WTC11 (cell line): ENCODE results near the gene KANK4. TPM values are rescaled to one million over a fixed set of nuclear protein-coding genes. Genes with fewer than 3 reads are reported as not detected.

ENCODE experiments used
- ATAC-seq: fragments of 200-7000 bp; cut with Tn5 transposase; 2 replicates; pipeline ENCODE4 v1.10.0; 2021; ENCODE audit warnings: mild to moderate bottlenecking, moderate library complexity
- CTCF ChIA-PET: fragments of 300-600 bp; sonication (Branson Sonifier 250); formaldehyde crosslinking; loops from one replicate; lab custom pipeline; 2021; ENCODE audit warnings: antibody characterized with exemption; lab: Charles Lee
- POLR2A ChIA-PET: fragments of 350-600 bp; sonication (Branson Sonifier 250); formaldehyde crosslinking; loops from one replicate; lab custom pipeline; 2021; ENCODE audit warnings: antibody characterized with exemption; lab: Charles Lee
- DNase-seq: peaks from one replicate; pipeline ENCODE4 v3.0.0; 2021; ENCODE audit warnings: low spot score
- H3K27ac Mint-ChIP-seq: 2 replicates; pipeline ENCODE4 v1.8.0; 2021; ENCODE audit warnings: mixed read lengths
- H3K27me3 Mint-ChIP-seq: 2 replicates; pipeline ENCODE4 v1.8.0; 2021; ENCODE audit warnings: low read depth, mild to moderate bottlenecking, moderate library complexity, mixed read lengths
- H3K36me3 Mint-ChIP-seq: 2 replicates; pipeline ENCODE4 v1.8.0; 2021; ENCODE audit warnings: mixed read lengths
- H3K4me1 Mint-ChIP-seq: 2 replicates; pipeline ENCODE4 v1.8.0; 2022; ENCODE audit warnings: mixed read lengths
- H3K4me3 Mint-ChIP-seq: 2 replicates; pipeline ENCODE4 v1.8.0; 2021; ENCODE audit warnings: mild to moderate bottlenecking, moderate library complexity, mixed read lengths
- H3K9me3 Mint-ChIP-seq: 2 replicates; pipeline ENCODE4 v1.8.0; 2021; ENCODE audit warnings: mixed read lengths
- ARID4B ChIP-seq: sonication (generic); formaldehyde crosslinking; IDR thresholded peaks from 2 replicates; pipeline ENCODE4 v1.8.0; 2023; ENCODE audit warnings: missing genetic modification reagents, mild to moderate bottlenecking, borderline replicate concordance
- E2F4 ChIP-seq: sonication (generic); formaldehyde crosslinking; IDR thresholded peaks from 2 replicates; pipeline ENCODE4 v1.8.1; 2022; ENCODE audit warnings: low read depth, mild to moderate bottlenecking, moderate library complexity, missing genetic modification reagents, borderline replicate concordance
- ETV6 ChIP-seq: sonication (generic); formaldehyde crosslinking; IDR thresholded peaks from 2 replicates; pipeline ENCODE4 v1.8.1; 2022; ENCODE audit warnings: mild to moderate bottlenecking, missing genetic modification reagents
- GTF2I ChIP-seq: fragments of 250-450 bp; sonication (Bioruptor Pico); conservative IDR thresholded peaks from 2 replicates; pipeline ENCODE4 v1.4.0; 2021; ENCODE audit warnings: mild to moderate bottlenecking
- HMGA2 ChIP-seq: fragments of 250-450 bp; sonication (Bioruptor Pico); IDR thresholded peaks from 2 replicates; pipeline ENCODE4 v1.4.0; 2021; ENCODE audit warnings: mild to moderate bottlenecking, moderate library complexity
- MLX ChIP-seq: sonication (generic); formaldehyde crosslinking; IDR thresholded peaks from 2 replicates; pipeline ENCODE4 v1.8.1; 2023; ENCODE audit warnings: mild to moderate bottlenecking, missing genetic modification reagents, moderate library complexity
- NFE2L1 ChIP-seq: sonication (generic); formaldehyde crosslinking; IDR thresholded peaks from 2 replicates; pipeline ENCODE4 v1.8.1; 2023; ENCODE audit warnings: missing genetic modification reagents
- NFYB ChIP-seq: sonication (generic); formaldehyde crosslinking; conservative IDR thresholded peaks from 2 replicates; pipeline ENCODE4 v1.8.0; 2022; ENCODE audit warnings: low read depth, missing genetic modification reagents
- NR1H2 ChIP-seq: sonication (generic); formaldehyde crosslinking; IDR thresholded peaks from 2 replicates; pipeline ENCODE4 v1.9.0; 2021; ENCODE audit warnings: mild to moderate bottlenecking, moderate library complexity, missing genetic modification reagents
- NR2C2 ChIP-seq: sonication (generic); formaldehyde crosslinking; IDR thresholded peaks from 2 replicates; pipeline ENCODE4 v1.8.0; 2022; ENCODE audit warnings: mild to moderate bottlenecking, missing genetic modification reagents
- PREB ChIP-seq: sonication (generic); formaldehyde crosslinking; IDR thresholded peaks from 2 replicates; pipeline ENCODE4 v1.8.1; 2022; ENCODE audit warnings: mild to moderate bottlenecking, missing genetic modification reagents, moderate library complexity, borderline replicate concordance
- RORB ChIP-seq: fragments of 250-450 bp; sonication (Bioruptor Pico); IDR thresholded peaks from 2 replicates; pipeline ENCODE4 v1.9.0; 2021; ENCODE audit warnings: mild to moderate bottlenecking
- ZNF263 ChIP-seq: sonication (generic); formaldehyde crosslinking; IDR thresholded peaks from 2 replicates; pipeline ENCODE4 v1.8.1; 2022; ENCODE audit warnings: low read depth, mild to moderate bottlenecking, moderate library complexity, missing genetic modification reagents
- ZNF671 ChIP-seq: fragments of 250-450 bp; sonication (Bioruptor Pico); IDR thresholded peaks from 2 replicates; pipeline ENCODE4 v1.8.0; 2021; ENCODE audit warnings: mild to moderate bottlenecking
- total RNA-seq: library from RNA; stranded (reverse); gene quantifications from 3 replicates; pipeline ENCODE4 v1.2.3, GENCODE V29; 2021
- TF ChIP-seq, protein P1 (sequence below): sonication (generic); formaldehyde crosslinking; conservative IDR thresholded peaks from 2 replicates; pipeline ENCODE4 v1.8.1; 2023; ENCODE audit warnings: mild to moderate bottlenecking, low read depth, missing genetic modification reagents, moderate library complexity

Gene KANK4
- total RNA-seq, 1 experiment from 2014 or later: 0.35 TPM

GRCh38 chr1:62265956-62266935 lies 53.0 kb downstream of the KANK4 start (continued):
- no peak for TF ChIP-seq NFE2L1 (CRISPR knock-in tag)
- TF ChIP-seq E2F4 (CRISPR knock-in tag): no peak
- no peak for TF ChIP-seq HMGA2 (CRISPR knock-in tag)

GRCh38 chr1:62263814-62264353 lies 55.4 kb downstream of the KANK4 start:
- Mint-ChIP-seq H3K4me1 (peaks cover 22% of the 10 kb centered on the region), H3K9me3 (peaks cover 6% of the 10 kb centered on the region), H3K27ac (no peak overlapping the region), H3K4me3 (no peak overlapping the region), H3K27me3 (peaks cover 16% of the 10 kb centered on the region), H3K36me3 (no peaks in the 10 kb centered on the region)
- ATAC-seq (no peak), DNase-seq (no peak)
- no peak for TF ChIP-seq ZNF263 (CRISPR knock-in tag)
- TF ChIP-seq ETV6: no peak
- TF ChIP-seq PREB (CRISPR knock-in tag): no peak
- TF ChIP-seq NR1H2 (CRISPR knock-in tag): no peak
- TF ChIP-seq GTF2I (CRISPR knock-in tag): no peak
- POLR2A ChIA-PET: interaction anchor here (1.0 to 1.6 kb wide), 4 partner anchors 20 to 63 kb away, joined by 3 to 4 read pairs (median 3); no protein-coding TSS in a partner anchor
- CTCF ChIA-PET: interaction anchor here (1.0 to 1.6 kb wide), 8 partner anchors 9 to 140 kb away, joined by 3 to 5 read pairs (median 4); no protein-coding TSS in a partner anchor

- no peak for DNase-seq
- H3K4me3 Mint-ChIP-seq: no peak overlapping the region
Observed at GRCh38 chr1:62263006-62263813, 56.0 kb downstream of the KANK4 start.

DNA sequence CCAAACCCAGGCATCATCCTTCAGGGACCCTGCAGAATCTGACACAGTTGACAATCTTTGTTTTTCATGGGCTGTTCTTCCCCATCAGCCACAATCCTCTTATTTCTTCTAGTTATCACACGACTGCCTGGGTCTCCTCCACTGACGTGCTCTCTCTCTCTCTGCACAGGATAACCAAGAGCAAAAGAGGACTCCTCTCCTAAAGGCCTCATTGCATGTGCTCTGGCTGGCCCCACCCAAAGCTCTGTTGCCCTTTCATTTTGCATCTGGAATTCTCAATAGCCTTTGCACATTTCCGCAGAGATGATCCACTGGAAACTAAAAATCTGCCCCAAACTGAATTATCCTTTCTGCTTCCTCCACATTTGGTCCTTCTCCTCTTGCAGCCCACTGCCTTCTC lies 58.5 kb downstream of the KANK4 start:
- Mint-ChIP-seq H3K4me3 (no peak overlapping the region), H3K9me3 (no peaks in the 10 kb centered on the region), H3K4me1 (peaks cover 11% of the 10 kb centered on the region), H3K27me3 (peaks cover 16% of the 10 kb centered on the region), H3K27ac (no peak overlapping the region), H3K36me3 (no peaks in the 10 kb centered on the region)
- no peak for ATAC-seq
- ChIA-PET CTCF (no interaction called here), POLR2A (interaction anchor here (0.6 kb wide), 1 partner anchor 494 kb away, joined by 4 read pairs; no protein-coding TSS in a partner anchor)
- no peak for DNase-seq
- TF ChIP-seq MLX (CRISPR knock-in tag) (no peak), ARID4B (CRISPR knock-in tag) (no peak), NFYB (CRISPR knock-in tag) (no peak), RORB (CRISPR knock-in tag) (no peak)
- TF ChIP-seq, protein P1, sequence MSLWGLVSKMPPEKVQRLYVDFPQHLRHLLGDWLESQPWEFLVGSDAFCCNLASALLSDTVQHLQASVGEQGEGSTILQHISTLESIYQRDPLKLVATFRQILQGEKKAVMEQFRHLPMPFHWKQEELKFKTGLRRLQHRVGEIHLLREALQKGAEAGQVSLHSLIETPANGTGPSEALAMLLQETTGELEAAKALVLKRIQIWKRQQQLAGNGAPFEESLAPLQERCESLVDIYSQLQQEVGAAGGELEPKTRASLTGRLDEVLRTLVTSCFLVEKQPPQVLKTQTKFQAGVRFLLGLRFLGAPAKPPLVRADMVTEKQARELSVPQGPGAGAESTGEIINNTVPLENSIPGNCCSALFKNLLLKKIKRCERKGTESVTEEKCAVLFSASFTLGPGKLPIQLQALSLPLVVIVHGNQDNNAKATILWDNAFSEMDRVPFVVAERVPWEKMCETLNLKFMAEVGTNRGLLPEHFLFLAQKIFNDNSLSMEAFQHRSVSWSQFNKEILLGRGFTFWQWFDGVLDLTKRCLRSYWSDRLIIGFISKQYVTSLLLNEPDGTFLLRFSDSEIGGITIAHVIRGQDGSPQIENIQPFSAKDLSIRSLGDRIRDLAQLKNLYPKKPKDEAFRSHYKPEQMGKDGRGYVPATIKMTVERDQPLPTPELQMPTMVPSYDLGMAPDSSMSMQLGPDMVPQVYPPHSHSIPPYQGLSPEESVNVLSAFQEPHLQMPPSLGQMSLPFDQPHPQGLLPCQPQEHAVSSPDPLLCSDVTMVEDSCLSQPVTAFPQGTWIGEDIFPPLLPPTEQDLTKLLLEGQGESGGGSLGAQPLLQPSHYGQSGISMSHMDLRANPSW (CRISPR knock-in tag): no peak

More at GRCh38 chr1:62263006-62263813, 56.0 kb downstream of the KANK4 start:
- Mint-ChIP-seq H3K4me1 (peaks cover 19% of the 10 kb centered on the region), H3K27me3 (peaks cover 16% of the 10 kb centered on the region), H3K9me3 (peaks cover 6% of the 10 kb centered on the region), H3K27ac (no peak overlapping the region), H3K36me3 (no peaks in the 10 kb centered on the region)
- ChIA-PET POLR2A (interaction anchor here (1.0 to 1.6 kb wide), 4 partner anchors 20 to 64 kb away, joined by 3 to 4 read pairs (median 3); no protein-coding TSS in a partner anchor), CTCF (interaction anchor here (1.0 to 1.6 kb wide), 10 partner anchors 10 to 141 kb away, joined by 3 to 8 read pairs (median 4); no protein-coding TSS in a partner anchor)
- ATAC-seq: peak; percentile 77
- no peak for TF ChIP-seq NR2C2 (CRISPR knock-in tag)
- TF ChIP-seq GTF2I (CRISPR knock-in tag): no peak
- no peak for TF ChIP-seq NFYB (CRISPR knock-in tag)
- no peak for TF ChIP-seq ZNF671 (CRISPR knock-in tag)
